ENCODE data around the gene GUCA1A.

GRCh38 chr6:42226645-42227143 lies 53.5 kb downstream of the GUCA1A start:
- TF ChIP-seq CTCF (conservative IDR thresholded peaks at IDR 0.05; ENCODE audit: low read depth, low read length) (no peak), EZH2 (IDR thresholded peaks at IDR 0.05; ENCODE audit: low read length, unreplicated experiment) (no peak), EZH2phosphoT487 (IDR thresholded peaks at IDR 0.05; ENCODE audit: borderline replicate concordance, low read length) (no peak)
